ENCODE results near the gene FBXL15. TPM values are rescaled to one million over a fixed set of nuclear protein-coding genes. Genes with fewer than 3 reads are reported as not detected.

Gene FBXL15
- total and polyA plus RNA-seq, 4 donors: 9.4 to 40.4 (median 18.6) TPM

DNA sequence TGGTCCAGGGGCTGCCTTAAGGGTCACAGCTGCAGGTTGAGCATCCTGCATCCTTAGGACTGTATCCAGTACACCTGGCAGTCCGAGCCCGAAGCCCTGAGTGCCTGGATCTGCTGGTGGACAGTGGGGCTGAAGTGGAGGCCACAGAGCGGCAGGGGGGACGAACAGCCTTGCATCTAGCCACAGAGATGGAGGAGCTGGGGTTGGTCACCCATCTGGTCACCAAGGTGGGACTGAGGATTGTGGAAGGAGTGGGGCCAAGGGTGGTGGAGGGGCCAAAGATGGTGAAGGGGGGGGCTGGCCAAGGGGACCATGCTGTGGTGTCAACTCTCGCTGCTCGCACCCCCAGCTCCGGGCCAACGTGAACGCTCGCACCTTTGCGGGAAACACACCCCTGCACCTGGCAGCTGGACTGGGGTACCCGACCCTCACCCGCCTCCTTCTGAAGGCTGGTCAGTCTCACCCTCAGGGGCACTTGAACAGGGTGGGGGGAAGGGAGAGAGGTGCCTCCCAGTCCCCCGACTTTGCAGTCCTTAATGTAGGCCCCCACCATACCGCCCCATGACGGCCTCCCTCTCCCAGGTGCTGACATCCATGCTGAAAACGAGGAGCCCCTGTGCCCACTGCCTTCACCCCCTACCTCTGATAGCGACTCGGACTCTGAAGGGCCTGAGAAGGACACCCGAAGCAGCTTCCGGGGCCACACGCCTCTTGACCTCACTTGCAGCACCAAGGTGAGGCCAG lies 19.9 kb upstream of the FBXL15 start:
- no peak overlapping the region for H3K4me3 ChIP-seq
- H3K9me3 ChIP-seq (ENCODE audit: control insufficient read depth in 4 of 4, insufficient read depth in 3 of 4, low read length in 3 of 4): no peaks in the 10 kb centered on the region
- WGBS, 2 donors: 91 to 95% methylated on average over 20 to 22 of the region's 22 CpGs
- no peak for ATAC-seq (ENCODE audit: insufficient read depth, low FRiP score)
- TF ChIP-seq, protein P1, sequence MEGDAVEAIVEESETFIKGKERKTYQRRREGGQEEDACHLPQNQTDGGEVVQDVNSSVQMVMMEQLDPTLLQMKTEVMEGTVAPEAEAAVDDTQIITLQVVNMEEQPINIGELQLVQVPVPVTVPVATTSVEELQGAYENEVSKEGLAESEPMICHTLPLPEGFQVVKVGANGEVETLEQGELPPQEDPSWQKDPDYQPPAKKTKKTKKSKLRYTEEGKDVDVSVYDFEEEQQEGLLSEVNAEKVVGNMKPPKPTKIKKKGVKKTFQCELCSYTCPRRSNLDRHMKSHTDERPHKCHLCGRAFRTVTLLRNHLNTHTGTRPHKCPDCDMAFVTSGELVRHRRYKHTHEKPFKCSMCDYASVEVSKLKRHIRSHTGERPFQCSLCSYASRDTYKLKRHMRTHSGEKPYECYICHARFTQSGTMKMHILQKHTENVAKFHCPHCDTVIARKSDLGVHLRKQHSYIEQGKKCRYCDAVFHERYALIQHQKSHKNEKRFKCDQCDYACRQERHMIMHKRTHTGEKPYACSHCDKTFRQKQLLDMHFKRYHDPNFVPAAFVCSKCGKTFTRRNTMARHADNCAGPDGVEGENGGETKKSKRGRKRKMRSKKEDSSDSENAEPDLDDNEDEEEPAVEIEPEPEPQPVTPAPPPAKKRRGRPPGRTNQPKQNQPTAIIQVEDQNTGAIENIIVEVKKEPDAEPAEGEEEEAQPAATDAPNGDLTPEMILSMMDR (IDR thresholded peaks at IDR 0.05; ENCODE audit: control extremely low read depth, extremely low read depth): no peak
- peaks cover 0 to 16% (median 9%) of the 10 kb centered on the region in 5 donors for H3K4me1 ChIP-seq (ENCODE audit: control insufficient read depth in 5 of 5, insufficient read depth in 5 of 5, low read length in 5 of 5)
- no peak for DNase-seq
- H3K9ac ChIP-seq (ENCODE audit: insufficient read depth in 1 of 2, low read length in 2 of 2): no peak overlapping the region
- H3K27ac ChIP-seq (ENCODE audit: low read depth in 1 of 2, low read length in 1 of 2): no peak overlapping the region
- no peaks in the 10 kb centered on the region for H3K27me3 ChIP-seq (ENCODE audit: control insufficient read depth in 3 of 3, insufficient read depth in 3 of 3, low read length in 2 of 3)
- peaks cover 0 to 36% (median 9%) of the 10 kb centered on the region in 4 donors for H3K36me3 ChIP-seq (ENCODE audit: control insufficient read depth in 4 of 4, insufficient read depth in 4 of 4, low read length in 4 of 4)

DNA sequence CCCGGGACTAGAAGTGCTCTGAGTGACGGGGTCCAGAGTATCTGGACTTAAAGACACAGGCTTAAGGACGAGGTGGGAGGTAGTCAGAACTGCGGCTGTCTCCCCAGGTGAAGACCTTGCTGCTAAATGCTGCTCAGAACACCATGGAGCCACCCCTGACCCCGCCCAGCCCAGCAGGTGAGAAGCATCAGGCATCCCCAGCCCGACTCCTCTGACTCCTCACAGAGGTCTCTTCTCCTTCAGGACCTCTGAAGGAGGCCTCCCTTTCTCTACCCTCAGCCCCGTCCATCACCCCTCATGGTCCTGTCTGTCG lies 19.3 kb upstream of the FBXL15 start:
- 94 to 96% methylated on average over 8 of the region's 8 CpGs for WGBS, 2 donors
- Histone ChIP-seq H3K4me1 (ENCODE audit: control insufficient read depth in 5 of 5, insufficient read depth in 5 of 5, low read length in 5 of 5) (peaks cover 0 to 15% (median 5%) of the 10 kb centered on the region in 5 donors), H3K4me3 (no peak overlapping the region), H3K9ac (ENCODE audit: insufficient read depth in 1 of 2, low read length in 2 of 2) (no peak overlapping the region), H3K27ac (ENCODE audit: low read depth in 1 of 2, low read length in 1 of 2) (no peak overlapping the region), H3K9me3 (ENCODE audit: control insufficient read depth in 4 of 4, insufficient read depth in 3 of 4, low read length in 3 of 4) (no peaks in the 10 kb centered on the region), H3K27me3 (ENCODE audit: control insufficient read depth in 3 of 3, insufficient read depth in 3 of 3, low read length in 2 of 3) (no peaks in the 10 kb centered on the region), H3K36me3 (ENCODE audit: control insufficient read depth in 4 of 4, insufficient read depth in 4 of 4, low read length in 4 of 4) (peaks cover 0 to 36% (median 9%) of the 10 kb centered on the region in 4 donors)
- TF ChIP-seq, protein P1 (IDR thresholded peaks at IDR 0.05; ENCODE audit: control extremely low read depth, extremely low read depth): no peak
- no peak for DNase-seq
- no peak for ATAC-seq (ENCODE audit: insufficient read depth, low FRiP score)

DNA sequence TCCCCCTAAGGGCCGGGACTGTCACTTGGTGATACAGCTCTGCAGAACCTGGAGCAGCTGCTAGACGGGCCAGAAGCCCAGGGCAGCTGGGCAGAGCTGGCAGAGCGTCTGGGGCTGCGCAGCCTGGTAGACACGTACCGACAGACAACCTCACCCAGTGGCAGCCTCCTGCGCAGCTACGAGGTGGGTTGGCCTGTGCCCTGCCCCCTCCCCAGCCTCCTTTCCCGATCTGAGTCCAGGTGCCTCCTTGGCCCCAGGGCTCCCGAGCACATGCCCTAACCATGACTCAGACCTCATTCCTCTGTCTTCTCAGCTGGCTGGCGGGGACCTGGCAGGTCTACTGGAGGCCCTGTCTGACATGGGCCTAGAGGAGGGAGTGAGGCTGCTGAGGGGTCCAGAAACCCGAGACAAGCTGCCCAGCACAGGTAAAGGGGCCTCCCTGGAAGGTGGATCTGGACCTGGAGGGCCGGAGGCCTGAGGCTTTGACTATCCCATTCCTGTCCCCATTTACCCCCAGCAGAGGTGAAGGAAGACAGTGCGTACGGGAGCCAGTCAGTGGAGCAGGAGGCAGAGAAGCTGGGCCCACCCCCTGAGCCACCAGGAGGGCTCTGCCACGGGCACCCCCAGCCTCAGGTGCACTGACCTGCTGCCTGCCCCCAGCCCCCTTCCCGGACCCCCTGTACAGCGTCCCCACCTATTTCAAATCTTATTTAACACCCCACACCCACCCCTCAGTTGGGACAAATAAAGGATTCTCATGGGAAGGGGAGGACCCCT lies 18.7 kb upstream of the FBXL15 start:
- DNase-seq (no peak), ATAC-seq (ENCODE audit: insufficient read depth, low FRiP score) (no peak)
- no peaks in the 10 kb centered on the region for H3K27me3 ChIP-seq (ENCODE audit: control insufficient read depth in 3 of 3, insufficient read depth in 3 of 3, low read length in 2 of 3)
- TF ChIP-seq, protein P1 (IDR thresholded peaks at IDR 0.05; ENCODE audit: control extremely low read depth, extremely low read depth): no peak
- 93 to 94% methylated on average over 17 to 18 of the region's 18 CpGs for WGBS, 2 donors
- H3K9me3 ChIP-seq (ENCODE audit: control insufficient read depth in 4 of 4, insufficient read depth in 3 of 4, low read length in 3 of 4): no peaks in the 10 kb centered on the region
- peaks cover 0 to 36% (median 9%) of the 10 kb centered on the region in 4 donors for H3K36me3 ChIP-seq (ENCODE audit: control insufficient read depth in 4 of 4, insufficient read depth in 4 of 4, low read length in 4 of 4)
- H3K9ac ChIP-seq (ENCODE audit: insufficient read depth in 1 of 2, low read length in 2 of 2): no peak overlapping the region
- no peak overlapping the region for H3K4me3 ChIP-seq
- no peak overlapping the region for H3K27ac ChIP-seq (ENCODE audit: low read depth in 1 of 2, low read length in 1 of 2)
- H3K4me1 ChIP-seq (ENCODE audit: control insufficient read depth in 5 of 5, insufficient read depth in 5 of 5, low read length in 5 of 5): peaks cover 0 to 9% (median 5%) of the 10 kb centered on the region in 5 donors
